Stimulated activated CD4-positive, alpha-beta T cell treated with anti-CD3 and anti-CD28 coated beads, Interleukin-4, amount 100 ng/mL, for 4 hours (primary cell): ENCODE data around the gene PPP1R18.
A peak's percentile ranks its signal among the peaks of the same experiment; 100 is the strongest.
"Not testable (repeated sequence)": the region's sequence is repeated elsewhere in the genome, so short reads cannot be mapped to it uniquely, and the experiment has no call there.

ENCODE experiments used
- DNase-seq, 2 experiments: peaks; one replicate each; pipeline ENCODE4 v3.0.0-alpha.2; 2020

PPP1R18 gene

DNA sequence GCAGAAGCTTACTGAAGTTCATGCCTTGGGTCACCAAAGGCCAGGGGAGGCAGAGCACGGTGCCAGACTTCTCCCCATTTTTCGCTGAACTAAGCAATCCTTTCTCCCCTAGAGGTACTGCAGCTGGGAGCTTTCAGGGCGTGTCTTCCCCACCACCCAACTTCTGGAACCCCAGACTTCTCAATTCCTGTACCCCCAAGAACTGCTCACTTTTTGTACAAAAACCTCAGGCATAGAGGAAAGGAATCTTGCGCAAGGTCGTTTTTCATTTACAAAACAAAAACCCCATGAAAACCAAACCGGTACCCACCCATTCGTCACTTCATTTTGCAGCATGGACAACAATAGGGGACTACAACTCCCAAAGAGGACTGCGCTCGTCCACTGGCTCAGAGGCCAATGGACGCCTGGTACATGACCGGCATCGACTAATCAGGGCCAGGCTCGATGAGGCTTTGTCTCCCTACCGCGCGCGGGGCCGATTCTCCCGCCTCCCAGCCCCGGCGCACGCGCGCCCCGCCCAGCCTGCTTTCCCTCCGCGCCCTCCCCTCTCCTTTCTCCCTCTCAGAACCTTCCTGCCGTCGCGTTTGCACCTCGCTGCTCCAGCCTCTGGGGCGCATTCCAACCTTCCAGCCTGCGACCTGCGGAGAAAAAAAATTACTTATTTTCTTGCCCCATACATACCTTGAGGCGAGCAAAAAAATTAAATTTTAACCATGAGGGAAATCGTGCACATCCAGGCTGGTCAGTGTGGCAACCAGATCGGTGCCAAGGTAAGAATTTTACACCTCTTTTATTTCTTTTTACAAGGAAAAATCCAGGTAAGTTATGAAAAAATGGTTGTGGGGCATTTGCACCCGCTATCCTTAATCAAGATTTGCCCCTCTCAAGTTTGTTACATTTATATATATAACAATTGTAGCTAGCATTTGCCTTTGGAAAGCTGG lies 33.6 kb upstream of the PPP1R18 start, which contains the start of gene TUBB:
Gene TUBB (plus strand): TSS at position 562 of the 947 bp plus-strand sequence. CDS start 155 bp downstream, at position 717.
- DNase-seq, result peak; percentile 93 to 94

- no peak for DNase-seq
Measured at GRCh38 chr6:30719356-30719755, 32.9 kb upstream of the PPP1R18 start.

DNA sequence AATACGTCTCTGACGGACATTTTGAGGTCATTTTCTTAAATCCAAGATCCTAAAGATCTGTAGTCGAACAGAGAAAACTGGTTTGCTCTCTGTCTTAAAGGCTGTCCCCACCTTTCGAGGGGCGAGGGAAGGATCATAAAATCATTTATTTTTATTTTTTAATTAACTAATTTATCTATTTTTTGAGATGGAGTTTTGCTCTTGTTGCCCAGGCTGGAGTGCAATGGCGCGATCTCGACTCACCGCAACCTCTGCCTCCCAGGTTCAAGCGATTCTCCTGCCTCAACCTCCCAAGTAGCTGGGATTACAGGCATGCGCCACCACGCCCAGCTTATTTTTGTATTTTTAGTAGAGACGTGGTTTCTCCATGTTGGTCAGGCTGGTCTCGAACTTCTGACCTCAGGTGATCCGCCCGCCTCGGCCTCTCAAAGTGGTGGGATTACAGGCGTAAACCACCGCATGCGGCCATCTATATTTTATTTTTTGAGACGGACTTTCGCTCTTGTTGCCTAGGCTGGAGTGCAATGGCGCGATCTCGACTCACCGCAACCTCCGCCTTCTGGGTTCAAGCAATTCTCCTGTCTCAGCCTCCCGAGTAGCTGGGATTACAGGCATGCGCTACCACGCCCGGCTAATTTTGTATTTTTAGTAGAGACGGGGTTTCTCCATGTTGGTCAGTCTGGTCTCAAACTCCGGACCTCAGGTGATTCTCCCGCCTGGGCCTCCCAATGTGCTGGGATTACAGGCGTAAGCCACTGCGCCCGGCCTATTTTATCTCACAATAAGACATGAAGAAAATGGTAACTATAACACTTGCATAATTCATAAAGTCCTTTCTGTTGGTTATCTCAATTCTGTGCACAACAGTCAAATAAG lies 31.6 kb upstream of the PPP1R18 start:
- DNase-seq, result not testable (repeated sequence)

DNA sequence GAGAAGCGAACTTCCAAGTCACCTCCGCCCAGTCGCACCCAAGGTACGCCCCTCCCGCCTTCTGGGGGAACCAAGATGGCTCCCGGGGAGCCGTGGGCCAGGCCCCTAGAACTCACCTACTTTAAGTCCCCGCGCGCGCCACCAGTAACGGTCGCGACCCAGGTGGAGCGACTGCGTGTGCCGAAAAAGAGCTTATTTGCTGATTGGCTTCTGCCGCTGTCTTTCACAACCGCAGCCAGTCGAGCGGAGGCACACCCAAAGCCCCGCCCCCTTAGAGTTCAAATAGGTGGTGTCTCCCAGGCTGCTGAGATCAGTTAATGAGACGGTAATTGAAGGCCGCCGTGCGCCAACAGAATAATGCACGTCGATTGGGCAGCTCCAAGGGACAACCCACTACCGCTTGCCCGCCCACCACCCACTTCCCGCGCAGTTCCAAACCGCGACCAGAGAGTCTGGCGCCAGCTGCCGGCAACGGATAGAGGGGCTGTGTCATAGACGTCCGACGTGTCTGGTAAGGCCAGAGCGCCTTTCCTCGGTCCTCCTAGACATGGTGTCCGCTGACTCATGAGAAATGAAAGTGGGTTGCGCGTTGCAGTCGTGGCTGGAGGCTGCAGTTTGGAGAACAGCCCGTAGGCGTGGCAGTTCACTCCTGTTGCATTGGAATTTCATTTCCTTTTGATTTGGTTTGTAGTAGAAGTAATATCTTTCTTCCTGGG lies 30.8 kb upstream of the PPP1R18 start, which contains the start of gene MDC1:
Gene MDC1 (minus strand): TSS at position 153 of the 716 bp plus-strand sequence. CDS start 2,106 bp downstream, outside the sequence.
- peak; percentile 95 to 100 for DNase-seq

DNA sequence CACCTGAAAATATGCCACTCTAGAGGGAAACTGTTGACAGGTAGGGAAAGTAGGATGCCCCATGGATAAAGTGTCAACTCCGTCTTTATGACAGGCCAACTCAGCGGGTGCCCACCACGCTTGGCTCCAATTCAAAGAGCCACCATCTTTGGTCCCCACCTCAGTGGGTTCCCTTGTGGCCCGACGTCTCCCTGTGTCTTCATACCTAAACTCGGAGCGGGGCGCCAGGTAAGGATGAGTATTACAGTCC lies 30.4 kb upstream of the PPP1R18 start:
- no peak for DNase-seq

DNA sequence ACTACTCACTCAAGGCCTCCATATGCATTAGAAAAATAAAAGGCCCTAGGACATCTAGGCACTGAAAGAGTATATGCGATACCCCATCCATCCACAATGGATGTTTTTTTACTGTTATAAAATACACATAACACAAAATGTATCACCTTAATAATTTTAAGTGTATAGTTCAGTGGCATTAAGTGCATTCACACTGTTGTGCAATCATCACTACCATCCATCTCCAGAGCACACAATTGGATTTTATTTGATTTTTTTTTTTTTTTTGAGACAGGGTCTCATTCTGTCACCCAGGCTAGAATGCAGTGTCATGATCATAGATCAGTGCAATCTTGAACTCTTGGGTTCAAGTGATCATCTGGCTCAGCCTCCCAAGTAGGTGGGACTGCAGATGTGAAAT lies 27.8 kb upstream of the PPP1R18 start:
- DNase-seq, result no peak

DNA sequence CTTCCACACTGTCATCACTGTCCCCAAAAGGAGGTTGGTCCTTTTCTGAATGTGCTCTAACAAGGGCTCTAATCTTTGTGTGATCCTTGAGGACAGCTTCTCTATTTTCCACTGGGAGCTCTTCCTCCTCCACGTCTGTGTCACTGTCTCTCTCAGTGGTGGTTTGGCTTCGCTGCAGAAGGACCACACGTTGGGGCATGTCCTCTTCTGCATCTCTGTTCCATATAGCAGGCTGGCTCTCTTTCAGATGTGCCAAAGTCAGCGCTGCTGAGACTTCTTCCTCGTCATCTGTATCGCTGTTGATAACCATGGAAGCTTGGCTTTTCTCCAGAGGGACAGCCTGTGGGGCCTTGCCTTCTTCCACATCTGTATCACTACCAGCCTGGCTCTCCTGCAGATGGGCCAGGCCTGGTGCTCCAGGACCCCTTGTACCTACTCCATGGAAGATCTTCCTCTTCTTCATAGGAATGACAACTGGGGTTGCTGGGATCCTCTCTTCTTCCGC lies 26.0 kb upstream of the PPP1R18 start:
- no peak for DNase-seq

DNA sequence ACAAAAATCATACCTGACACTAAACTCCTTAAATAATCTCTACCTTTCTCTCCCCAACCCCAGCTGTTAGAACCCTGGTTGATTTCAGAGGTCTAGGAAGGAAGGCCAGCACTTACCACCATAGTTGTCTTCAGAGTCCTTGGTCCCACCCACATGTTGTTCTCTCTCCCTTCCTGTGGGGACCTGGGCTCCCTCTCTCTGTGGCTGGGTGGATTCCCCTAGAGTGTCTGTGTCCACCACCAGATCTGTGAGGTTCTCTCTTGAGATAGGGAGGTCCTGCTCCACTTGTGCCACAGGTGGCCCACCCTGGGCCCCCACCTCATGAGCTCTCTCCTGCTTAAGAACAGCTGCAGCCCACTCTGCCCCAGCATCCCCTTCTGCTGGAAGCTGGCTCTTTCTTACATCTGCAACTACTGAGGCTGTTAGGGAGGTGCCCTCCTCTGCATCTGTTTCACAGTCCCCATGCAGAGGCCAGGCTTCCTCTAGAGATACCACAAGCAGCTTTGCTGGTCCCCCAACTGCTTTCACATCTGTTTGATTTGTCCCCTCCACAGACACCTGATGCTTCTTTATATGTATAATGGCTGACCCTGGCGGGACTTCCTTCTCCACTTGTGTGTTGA lies 25.4 kb upstream of the PPP1R18 start:
- no peak for DNase-seq

- no peak for DNase-seq
Measured at GRCh38 chr6:30709101-30709868, 22.8 kb upstream of the PPP1R18 start.

GRCh38 chr6:30707281-30707850 lies 20.9 kb upstream of the PPP1R18 start:
- no peak for DNase-seq

GRCh38 chr6:30705620-30706019 lies 19.2 kb upstream of the PPP1R18 start:
- no peak for DNase-seq

- no peak for DNase-seq
Measured at GRCh38 chr6:30703821-30704220, 17.4 kb upstream of the PPP1R18 start.

- no peak for DNase-seq
Measured at GRCh38 chr6:30703011-30703410, 16.6 kb upstream of the PPP1R18 start.

DNA sequence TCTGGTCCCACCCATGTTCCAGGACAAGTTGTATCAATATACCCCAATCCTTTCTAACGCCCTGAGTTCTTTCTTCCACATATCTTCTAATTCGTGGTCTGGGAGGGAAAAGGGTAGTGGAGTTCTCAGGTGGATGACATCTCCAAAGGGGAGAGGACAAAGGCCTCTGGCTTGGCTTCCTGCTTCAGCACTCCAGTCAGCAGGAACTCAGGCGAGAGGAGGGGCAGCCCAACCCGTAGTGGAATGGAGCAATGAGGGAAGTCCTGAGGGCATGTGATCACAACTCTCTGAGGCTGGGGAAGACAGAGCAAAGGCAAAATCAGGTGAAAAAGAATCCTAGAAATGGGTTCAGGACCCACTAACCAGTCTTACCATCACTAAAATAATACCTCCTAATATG lies 13.9 kb upstream of the PPP1R18 start:
- DNase-seq, result no peak

- no peak for DNase-seq
Measured at GRCh38 chr6:30696432-30696831, 10.0 kb upstream of the PPP1R18 start.

DNA sequence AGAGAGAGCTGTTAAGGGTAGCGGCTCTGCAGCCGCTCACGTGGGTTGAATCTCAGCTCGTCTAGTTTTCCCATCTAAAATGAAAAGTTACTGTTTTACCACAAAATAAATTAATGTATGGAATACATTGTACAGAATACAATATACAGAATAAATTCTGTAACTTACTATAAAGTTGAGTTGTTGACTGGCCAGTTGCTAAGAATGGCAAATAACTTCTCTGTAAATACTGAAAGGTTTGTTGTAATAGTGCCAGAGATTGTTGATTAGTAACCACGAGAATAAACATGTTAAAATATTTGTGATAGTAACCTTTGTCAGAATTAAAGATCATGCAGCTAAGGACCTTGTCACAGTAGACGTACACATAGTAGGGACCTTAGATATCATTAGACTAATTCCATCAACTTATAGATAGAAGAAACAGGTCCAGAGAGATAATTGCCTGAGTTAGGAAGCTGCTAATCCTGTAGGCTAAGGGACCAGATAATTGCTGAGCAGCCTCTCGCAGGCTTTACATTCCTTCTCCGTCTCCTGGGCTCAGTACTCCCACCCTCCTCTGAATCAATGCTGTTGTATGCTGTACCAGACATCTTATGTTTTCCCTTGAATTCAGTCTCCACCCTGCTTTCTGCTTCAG lies 4.9 kb upstream of the PPP1R18 start:
- DNase-seq, result no peak

GRCh38 chr6:30690403-30691207 lies 4.2 kb upstream of the PPP1R18 start, which contains the start of gene NRM:
Gene NRM (minus strand): TSS chr6:30690984. CDS start chr6:30690974, 10 bp downstream.
- peak; percentile 58 to 83 for DNase-seq

GRCh38 chr6:30689985-30690384 lies 3.5 kb upstream of the PPP1R18 start:
- no peak for DNase-seq

GRCh38 chr6:30689022-30689865 lies 2.8 kb upstream of the PPP1R18 start:
- DNase-seq, result no peak
